ENCODE measurements around the gene TMEM43. TPM values are rescaled to one million over a fixed set of nuclear protein-coding genes. Genes with fewer than 3 reads are reported as not detected.

TMEM43 gene
- total and polyA plus RNA-seq, 2 of the 13 experiments (the other 11 are each of a cell fraction or from before 2014, with no cell fraction given), result 48.9 to 50.5 TPM

DNA sequence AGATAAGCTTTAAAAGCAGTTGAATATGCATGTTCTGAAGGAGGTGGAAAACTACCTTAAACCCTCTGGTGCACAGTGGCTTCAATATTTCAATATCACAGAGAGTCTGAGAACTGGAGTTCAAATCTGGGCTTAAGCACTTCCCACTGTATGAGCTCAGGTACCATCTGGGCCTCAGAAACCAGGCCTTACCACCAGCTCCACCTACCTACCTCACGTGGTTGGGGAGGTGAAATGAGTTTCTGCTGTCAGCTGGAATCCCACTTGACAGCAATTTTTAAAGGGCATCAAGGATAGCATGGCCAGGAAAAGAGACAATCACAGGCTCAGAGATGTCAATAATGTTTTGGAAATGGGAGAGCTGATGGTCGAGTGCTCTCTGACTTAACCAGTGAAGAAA, 5.2 kb upstream of the TMEM43 start:
- TF ChIP-seq ELF1 (CRISPR knock-in tag; IDR thresholded peaks at IDR 0.05), result no peak
- TF ChIP-seq FIP1L1 (IDR thresholded peaks at IDR 0.05; ENCODE audit: borderline replicate concordance, insufficient read depth, low read depth, low read length), result no peak
- TF ChIP-seq ZSCAN22 (CRISPR knock-in tag; IDR thresholded peaks at IDR 0.05), result no peak
- no peak for TF ChIP-seq TEAD3 (CRISPR knock-in tag; optimal IDR thresholded peaks at IDR 0.05; ENCODE audit: borderline replicate concordance)
- TF ChIP-seq MTERF4 (CRISPR knock-in tag; IDR thresholded peaks at IDR 0.05), result no peak
- no peak for TF ChIP-seq NFKBIZ (CRISPR knock-in tag; IDR thresholded peaks at IDR 0.05)
- TF ChIP-seq RBAK (CRISPR knock-in tag; IDR thresholded peaks at IDR 0.05), result no peak
- H3K36me3 ChIP-seq (replicated peaks in 1 of 2; ENCODE audit: control insufficient read depth in 1 of 2, insufficient read depth in 2 of 2, low read length in 2 of 2), result peaks cover 9 to 28% of the 10 kb centered on the region in 2 experiments
- no TSS peak for BruUV-seq (replicated peaks)
- CTCF ChIA-PET (ENCODE audit: low intra/inter-chr PET ratio, low total read pairs), result no interaction called here
- peaks cover 31% of the 10 kb centered on the region for H3K79me2 ChIP-seq (ENCODE audit: insufficient read depth, low read length)
- H3K4me3 ChIP-seq (replicated peaks in 1 of 3; ENCODE audit: insufficient read depth in 1 of 3, low read depth in 2 of 3, low read length in 3 of 3), result no peak overlapping the region
- peak overlapping the region; percentile 81 for H3K27ac ChIP-seq (ENCODE audit: extremely low read length, insufficient read depth, low read length)
- intact Hi-C loops (cut with micrococcal nuclease; ENCODE audit: unreplicated experiment), result loop anchor here (2.0 kb wide), 1 partner anchor 59 kb away; the partner anchor contains the start of genes LSM3 and XPC
- H4K20me1 ChIP-seq (ENCODE audit: insufficient read depth, low read length), result no peaks in the 10 kb centered on the region
- no peak for DNase-seq (ENCODE audit: low spot score)
- H2AFZ ChIP-seq (ENCODE audit: low read length), result no peak overlapping the region
- H3K4me1 ChIP-seq (ENCODE audit: insufficient read depth, low read length), result peaks cover 71% of the 10 kb centered on the region
- no peak for FAIRE-seq
- no peak overlapping the region for H3K4me2 ChIP-seq (ENCODE audit: low read depth, low read length)
- POLR2A ChIA-PET, result interaction anchor here (0.9 to 3.3 kb wide), 3 partner anchors 28 to 87 kb away, joined by 3 to 21 read pairs (median 5); partner anchors contain the start of genes LSM3 and XPC
- WGBS (ENCODE audit: low lambda C conversion rate), result 91% methylated on average over 2 of the region's 2 CpGs
- ATAC-seq, result no peak
- H3K9me3 ChIP-seq (ENCODE audit: low read length), result no peaks in the 10 kb centered on the region
- H3K9ac ChIP-seq (ENCODE audit: insufficient read depth, low read depth, low read length), result peak overlapping the region; percentile 57
- in situ Hi-C loops (cut with HindIII; ENCODE audit: extremely low pct_ligation_motif_present, low pct_unique_long_range_greater_than_20kb), result loop anchor here (5.0 kb wide), 1 partner anchor 222 kb away; no protein-coding TSS in a partner anchor
- H3K27me3 ChIP-seq (ENCODE audit: control insufficient read depth in 1 of 2, insufficient read depth in 2 of 2, low read length in 2 of 2), result no peaks in the 10 kb centered on the region; a peak in 1 of 5 replicates
